Right hindlimb (tissue), 1 donor: ENCODE measurements around the gene PTBP1.
"Not testable (repeated sequence)": the region's sequence is repeated elsewhere in the genome, so short reads cannot be mapped to it uniquely, and the experiment has no call there.

Experiments used
- DNase-seq: peaks from one replicate; pipeline ENCODE4 v3.0.0-alpha.2; 2018

PTBP1 gene

GRCh38 chr19:831407-832369 lies 34.4 kb downstream of the PTBP1 start:
- DNase-seq: no peak

GRCh38 chr19:834216-834615 lies 37.0 kb downstream of the PTBP1 start:
- DNase-seq: no peak

GRCh38 chr19:835210-835810 lies 38.1 kb downstream of the PTBP1 start:
- no peak for DNase-seq

- DNase-seq: no peak
Observed at GRCh38 chr19:840519-841206, 43.4 kb downstream of the PTBP1 start, which contains the start of gene PRTN3. TSS of gene PRTN3 (plus strand) at chr19:840999. CDS start at chr19:841009, 10 bp downstream.

- not testable (repeated sequence) for DNase-seq
Observed at GRCh38 chr19:842802-843179, 45.5 kb downstream of the PTBP1 start.

- no peak for DNase-seq
Observed at GRCh38 chr19:843180-843835, 46.1 kb downstream of the PTBP1 start.

GRCh38 chr19:843836-844545 lies 46.7 kb downstream of the PTBP1 start:
- no peak for DNase-seq

- DNase-seq: no peak
Observed at GRCh38 chr19:844546-844971, 47.3 kb downstream of the PTBP1 start.

GRCh38 chr19:845707-846521 lies 48.7 kb downstream of the PTBP1 start:
- DNase-seq: no peak

- peak; percentile 17 for DNase-seq
Observed at GRCh38 chr19:848386-848921, 51.2 kb downstream of the PTBP1 start.

- not testable (repeated sequence) for DNase-seq
Observed at GRCh38 chr19:849195-849594, 51.9 kb downstream of the PTBP1 start.

- DNase-seq: peak; percentile 88
Observed at GRCh38 chr19:850221-850978, 53.1 kb downstream of the PTBP1 start.

GRCh38 chr19:850979-851335 lies 53.7 kb downstream of the PTBP1 start:
- DNase-seq: no peak

GRCh38 chr19:852136-853013 lies 55.1 kb downstream of the PTBP1 start, which contains the start of gene ELANE:
TSS of gene ELANE (plus strand) at chr19:852303. CDS start at chr19:852329, 26 bp downstream.
- peak; percentile 21 for DNase-seq

GRCh38 chr19:853014-853585 lies 55.8 kb downstream of the PTBP1 start:
- DNase-seq: no peak

GRCh38 chr19:853614-854220 lies 56.5 kb downstream of the PTBP1 start:
- DNase-seq: not testable (repeated sequence)

GRCh38 chr19:854549-854948 lies 57.3 kb downstream of the PTBP1 start:
- DNase-seq: no peak

GRCh38 chr19:855142-855541 lies 57.9 kb downstream of the PTBP1 start:
- no peak for DNase-seq
